K562 (cell line): Measurements from ENCODE around the gene SLIRP. TPM values are rescaled to one million over a fixed set of nuclear protein-coding genes. Genes with fewer than 3 reads are reported as not detected.

Source experiments
- ATAC-seq: fragments of 200-7000 bp; cut with Tn5 transposase; 3 replicates; pipeline ENCODE4 v1.9.1; 2020; ENCODE audit warnings: moderate library complexity
- BruUV-seq: library from RNA; stranded (reverse); fragments of 400-500 nt; replicated peaks from 2 replicates; lab custom pipeline; 2021; lab: Mats Ljungman, UMichigan
- CTCF ChIA-PET: fragments of 300-600 bp; formaldehyde crosslinking; extraction: SDS; loops from one replicate; lab custom pipeline; 2021; ENCODE audit warnings: low intra/inter-chr PET ratio; lab: Yijun Ruan, JAX
- POLR2A ChIA-PET: fragments of 300-600, 350-650 bp; sonication (Branson Sonifier 250); formaldehyde crosslinking; extraction: SDS; loops from one replicate; lab custom pipeline; 2021; ENCODE audit warnings: antibody characterized with exemption, inconsistent platforms; lab: Yijun Ruan, JAX
- DNase-seq, 4 experiments: peaks; one replicate each; pipeline versions ENCODE4 v3.0.0 to v3.0.0-alpha.2; 2011 to 2018; ENCODE audit warnings: low spot score in 3 of 4, mixed read lengths in 3 of 4; ENCODE audit errors: extremely low read depth in 1 of 4
- FAIRE-seq: peaks from 2 replicates; lab custom pipeline; 2011; peaks lifted over from hg19 to GRCh38; lab: Jason Lieb, UNC
- H2AFZ ChIP-seq: 2 replicates; pipeline ENCODE4 v1.6.0; 2011; ENCODE audit warnings: low read depth, low read length, control low read depth, inconsistent platforms
- H3K27ac ChIP-seq: fragments of 200-600 bp; 3 replicates; pipeline ENCODE4 v1.8.0; 2011; ENCODE audit warnings: low read depth, mild to moderate bottlenecking, control low read depth, inconsistent platforms, low read length, moderate library complexity, mixed read lengths; ENCODE audit errors: extremely low read depth
- H3K27me3 ChIP-seq, 2 experiments: fragments of 300-600 bp in 1 of 2; 2 replicates in 1 of 2; 3 replicates in 1 of 2; pipeline versions ENCODE4 v1.6.0 to v1.8.0; 2011; ENCODE audit warnings: inconsistent platforms in 2 of 2, low read length in 2 of 2, mild to moderate bottlenecking in 1 of 2, mixed read lengths in 1 of 2, moderate library complexity in 1 of 2; ENCODE audit not compliant: control insufficient read depth in 2 of 2, insufficient read depth in 2 of 2
- H3K36me3 ChIP-seq: fragments of 300-600 bp; 3 replicates; pipeline ENCODE4 v1.8.0; 2011; ENCODE audit warnings: mild to moderate bottlenecking, low read length, inconsistent platforms; ENCODE audit not compliant: control insufficient read depth, insufficient read depth
- H3K4me1 ChIP-seq, 2 experiments: fragments of 200-600 bp in 1 of 2; replicated peaks in 1 of 2; 2 replicates in 1 of 2; 3 replicates in 1 of 2; pipeline versions ENCODE4 v1.5.1 to v1.8.0; 2011; ENCODE audit warnings: inconsistent platforms in 2 of 2, low read length in 2 of 2, mild to moderate bottlenecking in 1 of 2, mixed read lengths in 1 of 2, moderate library complexity in 1 of 2; ENCODE audit not compliant: control insufficient read depth in 2 of 2, insufficient read depth in 2 of 2
- H3K4me2 ChIP-seq: 2 replicates; pipeline ENCODE4 v1.6.1; 2011; ENCODE audit warnings: low read length, control low read depth, inconsistent platforms, mixed read lengths; ENCODE audit not compliant: insufficient read depth
- H3K4me3 ChIP-seq: fragments of 200-600 bp; sonication (generic), shearing (Covaris generic); 2 replicates; pipeline ENCODE4 v1.5.1; 2016; ENCODE audit warnings: control low read depth, inconsistent platforms
- H3K79me2 ChIP-seq: fragments of 200-600 bp; 3 replicates; pipeline ENCODE4 v1.8.0; 2011; ENCODE audit warnings: low read length, inconsistent platforms; ENCODE audit not compliant: control insufficient read depth, insufficient read depth
- H3K9ac ChIP-seq, 2 experiments: 2 replicates each; pipeline versions ENCODE4 v1.6.0 to v1.6.1; 2011; ENCODE audit warnings: low read depth in 2 of 2, low read length in 2 of 2, control low read depth in 1 of 2, inconsistent platforms in 1 of 2, mild to moderate bottlenecking in 1 of 2, mixed read lengths in 1 of 2; ENCODE audit not compliant: insufficient read depth in 1 of 2
- H3K9me1 ChIP-seq: one replicate; pipeline ENCODE4 v1.6.0; 2011; ENCODE audit warnings: inconsistent platforms, mild to moderate bottlenecking, low read length, moderate library complexity; ENCODE audit not compliant: control insufficient read depth, insufficient read depth
- H3K9me3 ChIP-seq: replicated peaks from 2 replicates; pipeline ENCODE4 v1.5.1; 2011; ENCODE audit warnings: low read depth, low read length, inconsistent platforms; ENCODE audit not compliant: control insufficient read depth, insufficient read depth
- H4K20me1 ChIP-seq: replicated peaks from 2 replicates; pipeline ENCODE4 v1.6.1; 2011; ENCODE audit warnings: low read length, inconsistent platforms, mixed read lengths; ENCODE audit not compliant: control insufficient read depth, insufficient read depth
- ADNP ChIP-seq: fragments of 200-800 bp; sonication (Bioruptor generic); IDR thresholded peaks from 2 replicates; pipeline ENCODE4 v1.6.1; 2016; ENCODE audit warnings: missing genetic modification characterization, missing compliant biosample characterization
- DACH1 ChIP-seq: fragments of 450-650 bp; IDR thresholded peaks from 2 replicates; pipeline ENCODE4 v1.6.1; 2018; ENCODE audit not compliant: partially characterized antibody
- GTF3C2 ChIP-seq: IDR thresholded peaks from 3 replicates; pipeline ENCODE4 v1.6.1; 2011; ENCODE audit warnings: borderline replicate concordance, mild to moderate bottlenecking, moderate library complexity; ENCODE audit not compliant: insufficient read length; ENCODE audit errors: extremely low read depth
- HOXB6 ChIP-seq: fragments of 250-450 bp; sonication (Bioruptor Pico); IDR thresholded peaks from 2 replicates; pipeline ENCODE4 v1.5.1; 2022; ENCODE audit warnings: mild to moderate bottlenecking, borderline replicate concordance
- PHF21A ChIP-seq: fragments of 450-650 bp; IDR thresholded peaks from 2 replicates; pipeline ENCODE4 v1.6.1; 2017; ENCODE audit warnings: low read depth, borderline replicate concordance
- RBM22 ChIP-seq: fragments of 200-400 bp; formaldehyde crosslinking; IDR thresholded peaks from 2 replicates; pipeline ENCODE4 v1.6.1; 2018; ENCODE audit warnings: low read length, low read depth; ENCODE audit not compliant: poor library complexity, severe bottlenecking
- TRIM28 ChIP-seq: fragments of 450-650 bp; IDR thresholded peaks from 2 replicates; pipeline ENCODE4 v1.6.1; 2017
- ZNF263 ChIP-seq: sonication (generic); formaldehyde crosslinking; IDR thresholded peaks from 2 replicates; pipeline ENCODE4 v1.8.0; 2022; ENCODE audit warnings: mild to moderate bottlenecking, missing genetic modification reagents, borderline replicate concordance
- ZNF280B ChIP-seq: fragments of 250-450 bp; sonication (Bioruptor Pico); IDR thresholded peaks from 2 replicates; pipeline ENCODE4 v1.5.1; 2021; ENCODE audit warnings: mild to moderate bottlenecking
- WGBS: fragments of 100-300 bp; shearing (Covaris generic); methylation state at CpG from one replicate; pipeline ENCODE4 v1.1.6; 2016; ENCODE audit warnings: low coverage, mixed read lengths; ENCODE audit not compliant: insufficient coverage; ENCODE audit errors: missing lambda C conversion rate; 5-methylcytosine and 5-hydroxymethylcytosine counted together
- in situ Hi-C: fragments of 300-500 bp; cut with MboI; formaldehyde crosslinking; loops from 4 replicates; pipeline ENCODE4 v1.15.0; 2018; ENCODE audit warnings: inconsistent platforms, mixed read lengths
- intact Hi-C: fragments of 100-400 bp; cut with micrococcal nuclease; formaldehyde crosslinking; loops from 2 replicates; pipeline ENCODE4 v1.14.2; 2022
- polyA plus RNA-seq, 8 experiments: library from polyadenylated mRNA; depleted of rRNA in 4 of 8; stranded (reverse) in 5 of 8; unstranded in 3 of 8; fragments of >200 nt; fragmentation: Nextera tagmentation in 2 of 8; fragmentation: Illumina TruSeq in 1 of 8; extraction: Ambion mirVana in 2 of 8; extraction: Trizol in 1 of 8; gene quantifications; 2 replicates each; pipeline versions ENCODE4 v1.2.1 to v1.2.3, GENCODE V29; 2011 to 2014; ENCODE audit warnings: inconsistent platforms in 1 of 8, missing spikeins in 1 of 8
- total RNA-seq, 7 experiments: library from RNA; depleted of rRNA in 6 of 7; stranded (reverse); fragments of >200 nt in 6 of 7; fragmentation: Illumina TruSeq in 2 of 7; extraction: Trizol in 2 of 7; gene quantifications; 2 replicates each; pipeline versions ENCODE4 v1.2.1 to v1.2.3, GENCODE V29; 2011 to 2021; ENCODE audit warnings: low replicate concordance in 1 of 7
- TF ChIP-seq, protein P1 (sequence below), 2 experiments: fragments of 450-650 bp; conservative IDR thresholded peaks; 2 replicates each; pipeline ENCODE4 v1.6.1; 2017; ENCODE audit warnings: mild to moderate bottlenecking in 2 of 2, moderate library complexity in 2 of 2
- TF ChIP-seq, protein P2 (sequence below): fragments of 450-650 bp; formaldehyde crosslinking; IDR thresholded peaks from 2 replicates; pipeline ENCODE4 v1.4.0; 2020; ENCODE audit warnings: mild to moderate bottlenecking, mixed read lengths
- TF ChIP-seq, protein P3 (sequence below): sonication (generic); formaldehyde crosslinking; IDR thresholded peaks from 2 replicates; pipeline ENCODE4 v1.8.0; 2022; ENCODE audit warnings: mild to moderate bottlenecking, missing genetic modification reagents

The SLIRP gene
- total and polyA plus RNA-seq, 9 of the 15 experiments (the other 6 are each of a cell fraction or from before 2014, with no cell fraction given), result 251 to 1,905 (median 491) TPM

DNA sequence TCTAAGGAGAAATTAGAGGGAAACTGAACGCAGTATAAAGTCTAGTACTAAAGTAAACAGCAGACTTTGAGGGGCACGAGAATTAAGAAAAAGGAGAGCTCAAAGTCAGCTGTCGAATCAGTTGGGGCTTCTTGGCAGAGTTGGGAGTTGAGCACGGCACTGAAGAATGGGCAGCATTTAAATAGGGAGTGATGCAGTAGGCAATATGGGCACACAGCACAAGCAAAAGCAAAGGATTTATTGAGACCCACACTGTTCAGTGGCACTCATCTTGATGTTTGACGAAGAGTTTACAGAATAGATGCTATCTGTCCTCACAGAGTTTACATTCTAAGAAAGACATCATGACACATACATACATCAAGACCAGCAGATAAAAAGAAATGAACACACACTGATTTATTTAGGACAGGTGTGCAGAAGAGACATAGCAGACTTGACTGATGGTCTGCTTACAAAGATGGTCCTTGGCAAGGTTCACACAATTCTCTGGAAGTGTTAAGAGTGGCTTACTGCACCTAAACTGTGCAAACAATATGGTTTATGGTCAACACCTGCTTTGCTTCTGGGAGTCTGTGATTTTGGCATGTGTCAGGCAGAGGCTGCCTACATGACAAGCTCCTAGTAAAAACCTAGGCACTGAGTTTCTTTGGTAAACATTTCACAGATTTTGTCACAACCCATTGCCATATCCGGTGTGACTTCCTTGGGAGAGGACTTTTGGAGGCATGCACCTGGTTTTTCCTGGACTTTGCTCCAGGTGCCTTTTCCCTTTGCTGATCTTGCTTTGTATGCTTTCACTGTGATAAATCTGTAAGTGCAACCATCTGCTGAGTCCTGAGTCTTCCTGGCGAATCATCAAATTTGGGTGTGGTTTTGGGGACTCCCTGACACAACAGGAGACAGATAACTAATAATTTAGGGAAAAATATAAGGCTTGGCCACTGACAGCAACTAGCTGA lies 26.4 kb upstream of the SLIRP start:
- Histone ChIP-seq H3K4me3 (no peak overlapping the region), H3K4me1 (no peaks in the 10 kb centered on the region), H3K4me2 (no peak overlapping the region), H3K79me2 (no peaks in the 10 kb centered on the region), H3K27me3 (no peaks in the 10 kb centered on the region), H4K20me1 (no peaks in the 10 kb centered on the region), H3K9me1 (no peaks in the 10 kb centered on the region), H3K36me3 (peaks cover 11% of the 10 kb centered on the region; the same call in 2 of the 3 replicates), H3K9ac (no peak overlapping the region), H2AFZ (no peak overlapping the region), H3K9me3 (no peaks in the 10 kb centered on the region), H3K27ac (no peak overlapping the region)
- intact Hi-C loops (no loop called here), in situ Hi-C loops (no loop called here)
- DNase-seq, result no peak
- BruUV-seq, result no TSS peak
- no peak for FAIRE-seq
- no peak for ATAC-seq
- whole genome bisulfite sequencing, result 49% methylated on average over 7 of the region's 7 CpGs
- POLR2A ChIA-PET, result no interaction called here
- CTCF ChIA-PET, result no interaction called here
- TF ChIP-seq RBM22 (no peak), GTF3C2 (no peak), ADNP (no peak), ZNF280B (CRISPR knock-in tag) (no peak), PHF21A (no peak), HOXB6 (CRISPR knock-in tag) (no peak), DACH1 (no peak), ZNF263 (CRISPR knock-in tag) (no peak), TRIM28 (no peak)
- TF ChIP-seq, protein P1, sequence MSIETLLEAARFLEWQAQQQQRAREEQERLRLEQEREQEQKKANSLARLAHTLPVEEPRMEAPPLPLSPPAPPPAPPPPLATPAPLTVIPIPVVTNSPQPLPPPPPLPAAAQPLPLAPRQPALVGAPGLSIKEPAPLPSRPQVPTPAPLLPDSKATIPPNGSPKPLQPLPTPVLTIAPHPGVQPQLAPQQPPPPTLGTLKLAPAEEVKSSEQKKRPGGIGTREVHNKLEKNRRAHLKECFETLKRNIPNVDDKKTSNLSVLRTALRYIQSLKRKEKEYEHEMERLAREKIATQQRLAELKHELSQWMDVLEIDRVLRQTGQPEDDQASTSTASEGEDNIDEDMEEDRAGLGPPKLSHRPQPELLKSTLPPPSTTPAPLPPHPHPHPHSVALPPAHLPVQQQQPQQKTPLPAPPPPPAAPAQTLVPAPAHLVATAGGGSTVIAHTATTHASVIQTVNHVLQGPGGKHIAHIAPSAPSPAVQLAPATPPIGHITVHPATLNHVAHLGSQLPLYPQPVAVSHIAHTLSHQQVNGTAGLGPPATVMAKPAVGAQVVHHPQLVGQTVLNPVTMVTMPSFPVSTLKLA (conservative IDR thresholded peaks at IDR 0.05), result no peak
- TF ChIP-seq, protein P2, sequence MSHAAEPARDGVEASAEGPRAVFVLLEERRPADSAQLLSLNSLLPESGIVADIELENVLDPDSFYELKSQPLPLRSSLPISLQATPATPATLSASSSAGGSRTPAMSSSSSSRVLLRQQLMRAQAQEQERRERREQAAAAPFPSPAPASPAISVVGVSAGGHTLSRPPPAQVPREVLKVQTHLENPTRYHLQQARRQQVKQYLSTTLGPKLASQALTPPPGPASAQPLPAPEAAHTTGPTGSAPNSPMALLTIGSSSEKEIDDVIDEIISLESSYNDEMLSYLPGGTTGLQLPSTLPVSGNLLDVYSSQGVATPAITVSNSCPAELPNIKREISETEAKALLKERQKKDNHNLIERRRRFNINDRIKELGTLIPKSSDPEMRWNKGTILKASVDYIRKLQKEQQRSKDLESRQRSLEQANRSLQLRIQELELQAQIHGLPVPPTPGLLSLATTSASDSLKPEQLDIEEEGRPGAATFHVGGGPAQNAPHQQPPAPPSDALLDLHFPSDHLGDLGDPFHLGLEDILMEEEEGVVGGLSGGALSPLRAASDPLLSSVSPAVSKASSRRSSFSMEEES (CRISPR knock-in tag), result no peak
- TF ChIP-seq, protein P3, sequence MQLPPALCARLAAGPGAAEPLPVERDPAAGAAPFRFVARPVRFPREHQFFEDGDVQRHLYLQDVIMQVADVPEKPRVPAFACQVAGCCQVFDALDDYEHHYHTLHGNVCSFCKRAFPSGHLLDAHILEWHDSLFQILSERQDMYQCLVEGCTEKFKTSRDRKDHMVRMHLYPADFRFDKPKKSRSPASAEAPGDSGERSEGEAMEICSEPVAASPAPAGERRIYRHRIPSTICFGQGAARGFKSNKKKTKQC, result no peak
